ENCODE data around the gene DLGAP4.

DLGAP4 gene

DNA sequence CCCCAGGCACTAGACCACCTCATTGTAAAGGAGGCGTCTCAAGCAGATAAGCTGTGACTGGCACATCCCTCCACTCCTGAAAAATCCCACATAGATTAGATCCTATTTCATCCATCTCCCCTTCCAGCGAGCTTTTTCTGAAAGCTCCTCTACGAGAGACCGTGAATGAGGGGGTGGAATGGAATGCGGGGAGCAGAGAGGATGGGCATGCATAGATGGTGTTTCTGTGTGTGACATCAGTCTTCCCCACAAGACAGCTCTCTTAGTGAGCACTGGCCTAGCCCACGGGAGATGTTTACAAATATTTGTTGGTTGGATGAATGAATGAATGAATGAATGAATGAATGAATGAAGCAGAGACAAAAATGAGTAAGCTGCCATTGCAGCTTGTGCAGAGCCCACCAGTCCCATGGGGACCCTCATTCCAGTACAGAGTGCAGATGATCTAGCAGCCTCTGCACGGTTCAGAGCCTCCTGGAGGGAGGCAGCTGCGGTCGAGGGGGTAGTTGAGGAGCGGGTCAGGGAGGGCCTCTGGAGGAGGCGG is 98.4 kb downstream of the DLGAP4 start:
- ChIA-PET POLR2A (no interaction called here), CTCF (no interaction called here)
- DNase-seq (ENCODE audit: extremely low spot score): no peak
- TF ChIP-seq, protein P1, sequence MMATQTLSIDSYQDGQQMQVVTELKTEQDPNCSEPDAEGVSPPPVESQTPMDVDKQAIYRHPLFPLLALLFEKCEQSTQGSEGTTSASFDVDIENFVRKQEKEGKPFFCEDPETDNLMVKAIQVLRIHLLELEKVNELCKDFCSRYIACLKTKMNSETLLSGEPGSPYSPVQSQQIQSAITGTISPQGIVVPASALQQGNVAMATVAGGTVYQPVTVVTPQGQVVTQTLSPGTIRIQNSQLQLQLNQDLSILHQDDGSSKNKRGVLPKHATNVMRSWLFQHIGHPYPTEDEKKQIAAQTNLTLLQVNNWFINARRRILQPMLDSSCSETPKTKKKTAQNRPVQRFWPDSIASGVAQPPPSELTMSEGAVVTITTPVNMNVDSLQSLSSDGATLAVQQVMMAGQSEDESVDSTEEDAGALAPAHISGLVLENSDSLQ (IDR thresholded peaks at IDR 0.05): no peak
- TF ChIP-seq LEF1 (IDR thresholded peaks at IDR 0.05; ENCODE audit: borderline replicate concordance) (no peak), SUZ12 (IDR thresholded peaks at IDR 0.05) (no peak), FOXK2 (IDR thresholded peaks at IDR 0.05) (no peak), ZNF384 (IDR thresholded peaks at IDR 0.05) (no peak)

- no peak for DNase-seq (ENCODE audit: extremely low spot score)
- TF ChIP-seq ARNT (IDR thresholded peaks at IDR 0.05) (no peak), HDGF (IDR thresholded peaks at IDR 0.05; ENCODE audit: borderline replicate concordance) (no peak), FOXM1 (IDR thresholded peaks at IDR 0.05; ENCODE audit: borderline replicate concordance) (no peak), FOXK2 (IDR thresholded peaks at IDR 0.05) (no peak), L3MBTL2 (conservative IDR thresholded peaks at IDR 0.05) (no peak)
- CTCF ChIA-PET: no interaction called here
- POLR2A ChIA-PET: no interaction called here
Measured at GRCh38 chr20:36405255-36405654, 99.1 kb downstream of the DLGAP4 start.

DNA sequence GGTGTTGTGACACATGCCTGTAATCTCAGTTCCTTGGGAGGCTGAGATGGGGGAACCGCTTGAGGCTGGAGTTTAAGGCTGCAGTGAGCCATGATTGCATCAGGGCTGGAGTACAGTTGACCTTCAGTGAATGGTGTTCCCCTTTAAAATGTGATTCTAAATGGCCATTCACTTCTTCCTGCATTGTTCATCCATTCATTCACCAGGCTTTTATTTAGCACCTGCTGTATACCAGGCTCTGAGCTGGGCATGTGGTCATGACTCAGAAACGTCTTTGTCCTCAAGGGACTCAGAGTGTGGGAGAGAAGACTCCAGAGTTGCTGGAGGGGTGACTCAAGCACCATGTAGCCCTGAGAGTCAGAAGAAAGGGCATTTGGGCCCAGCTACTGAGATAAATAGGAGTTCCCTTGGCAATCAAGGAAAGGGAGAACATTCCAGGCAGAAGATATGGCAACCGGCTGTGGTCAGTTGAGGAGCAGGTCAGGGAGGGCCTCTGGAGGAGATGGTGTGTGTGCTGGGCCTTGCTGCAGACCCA is 101.1 kb downstream of the DLGAP4 start:
- ChIA-PET POLR2A (interaction anchor here (1.2 kb wide), 1 partner anchor 8 kb away, joined by 3 read pairs; no protein-coding TSS in a partner anchor), CTCF (interaction anchor here (1.3 kb wide), 1 partner anchor 8 kb away, joined by 6 read pairs; no protein-coding TSS in a partner anchor)
- TF ChIP-seq LEF1 (IDR thresholded peaks at IDR 0.05; ENCODE audit: borderline replicate concordance) (no peak), SP1 (IDR thresholded peaks at IDR 0.05) (no peak), TARDBP (IDR thresholded peaks at IDR 0.05) (no peak), HDGF (IDR thresholded peaks at IDR 0.05; ENCODE audit: borderline replicate concordance) (no peak), FOXK2 (IDR thresholded peaks at IDR 0.05) (no peak), SUZ12 (IDR thresholded peaks at IDR 0.05) (no peak), ARNT (IDR thresholded peaks at IDR 0.05) (no peak), ELF4 (IDR thresholded peaks at IDR 0.05) (no peak), CTBP1 (IDR thresholded peaks at IDR 0.05; ENCODE audit: borderline replicate concordance) (no peak), FOXM1 (IDR thresholded peaks at IDR 0.05; ENCODE audit: borderline replicate concordance) (no peak), NFRKB (IDR thresholded peaks at IDR 0.05) (no peak), ZNF384 (IDR thresholded peaks at IDR 0.05) (no peak), BHLHE40 (IDR thresholded peaks at IDR 0.05; ENCODE audit: borderline replicate concordance) (no peak), FOXA1 (IDR thresholded peaks at IDR 0.05) (no peak), L3MBTL2 (conservative IDR thresholded peaks at IDR 0.05) (no peak)
- TF ChIP-seq, protein P1 (IDR thresholded peaks at IDR 0.05): no peak
- DNase-seq (ENCODE audit: extremely low spot score): no peak

DNA sequence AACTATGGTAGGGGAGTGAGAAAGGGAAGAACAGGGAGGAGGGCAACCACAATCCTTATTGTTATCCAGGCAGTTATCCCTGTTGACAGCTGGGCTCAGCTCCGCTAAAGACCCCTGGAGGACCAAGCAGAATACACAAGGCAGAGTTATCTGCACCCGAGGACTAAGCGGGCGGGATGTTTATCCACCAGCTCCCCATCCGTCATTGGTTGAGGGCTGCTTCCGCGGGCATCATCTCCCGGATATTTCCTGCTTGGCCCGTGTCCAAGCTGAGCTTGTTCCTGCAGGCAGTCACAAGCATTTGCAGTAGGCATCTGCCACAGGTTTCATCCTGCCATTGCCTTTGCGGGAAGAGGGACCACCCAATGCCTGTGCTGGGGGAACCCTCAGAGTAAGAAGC is 102.1 kb downstream of the DLGAP4 start:
- CTCF ChIA-PET: interaction anchor here (1.3 kb wide), 1 partner anchor 9 kb away, joined by 6 read pairs; no protein-coding TSS in a partner anchor
- POLR2A ChIA-PET: interaction anchor here (1.2 kb wide), 1 partner anchor 9 kb away, joined by 3 read pairs; no protein-coding TSS in a partner anchor
- DNase-seq (ENCODE audit: extremely low spot score): no peak
- no peak for TF ChIP-seq FOXM1 (IDR thresholded peaks at IDR 0.05; ENCODE audit: borderline replicate concordance)
- TF ChIP-seq, protein P1 (IDR thresholded peaks at IDR 0.05): no peak
- no peak for TF ChIP-seq FOXA1 (IDR thresholded peaks at IDR 0.05)
- TF ChIP-seq CTBP1 (IDR thresholded peaks at IDR 0.05; ENCODE audit: borderline replicate concordance): no peak
- TF ChIP-seq HDGF (IDR thresholded peaks at IDR 0.05; ENCODE audit: borderline replicate concordance): no peak
- no peak for TF ChIP-seq L3MBTL2 (conservative IDR thresholded peaks at IDR 0.05)
- no peak for TF ChIP-seq SUZ12 (IDR thresholded peaks at IDR 0.05)
- TF ChIP-seq ELF4 (IDR thresholded peaks at IDR 0.05): no peak
- TF ChIP-seq FOXK2 (IDR thresholded peaks at IDR 0.05): no peak
- TF ChIP-seq TARDBP (IDR thresholded peaks at IDR 0.05): no peak
- no peak for TF ChIP-seq ZNF384 (IDR thresholded peaks at IDR 0.05)
- TF ChIP-seq SP1 (IDR thresholded peaks at IDR 0.05): no peak
- TF ChIP-seq LEF1 (IDR thresholded peaks at IDR 0.05; ENCODE audit: borderline replicate concordance): no peak
- no peak for TF ChIP-seq NFRKB (IDR thresholded peaks at IDR 0.05)
- TF ChIP-seq ARNT (IDR thresholded peaks at IDR 0.05): no peak
- no peak for TF ChIP-seq BHLHE40 (IDR thresholded peaks at IDR 0.05; ENCODE audit: borderline replicate concordance)

GRCh38 chr20:36411861-36412454 is 105.8 kb downstream of the DLGAP4 start:
- POLR2A ChIA-PET: no interaction called here
- CTCF ChIA-PET: interaction anchor here (1.0 kb wide), 1 partner anchor 12 kb away, joined by 4 read pairs; no protein-coding TSS in a partner anchor
- no peak for DNase-seq (ENCODE audit: extremely low spot score)
- no peak for TF ChIP-seq ZNF384 (IDR thresholded peaks at IDR 0.05)
- TF ChIP-seq LEF1 (IDR thresholded peaks at IDR 0.05; ENCODE audit: borderline replicate concordance): no peak
- no peak for TF ChIP-seq SP1 (IDR thresholded peaks at IDR 0.05)
- TF ChIP-seq, protein P1 (IDR thresholded peaks at IDR 0.05): no peak
- TF ChIP-seq SUZ12 (IDR thresholded peaks at IDR 0.05): no peak
- no peak for TF ChIP-seq FOXK2 (IDR thresholded peaks at IDR 0.05)
- TF ChIP-seq NFRKB (IDR thresholded peaks at IDR 0.05): no peak
- no peak for TF ChIP-seq L3MBTL2 (conservative IDR thresholded peaks at IDR 0.05)
- TF ChIP-seq ARNT (IDR thresholded peaks at IDR 0.05): no peak
